HepG2 (cell line): ENCODE data around the gene RPL41. TPM values are rescaled to one million over a fixed set of nuclear protein-coding genes. Genes with fewer than 3 reads are reported as not detected.
A peak's percentile ranks its signal among the peaks of the same experiment; 100 is the strongest.

Experiments used
- KDM3A ChIP-seq: IDR thresholded peaks from 2 replicates; pipeline ENCODE4 v1.6.1; 2018; ENCODE audit warnings: low read depth, missing compliant biosample characterization
- KLF9 ChIP-seq: IDR thresholded peaks from 2 replicates; pipeline ENCODE4 v1.6.1; 2016; ENCODE audit warnings: low read depth
- MTA3 ChIP-seq: sonication (generic); formaldehyde crosslinking; IDR thresholded peaks from 2 replicates; pipeline ENCODE4 v1.4.0; 2020; ENCODE audit warnings: missing genetic modification reagents
- MYC ChIP-seq: sonication (generic); formaldehyde crosslinking; IDR thresholded peaks from 2 replicates; pipeline ENCODE4 v1.9.0; 2021; ENCODE audit warnings: missing genetic modification reagents, borderline replicate concordance
- NCOR1 ChIP-seq: fragments of 200-600 bp; sonication (generic); IDR thresholded peaks from 2 replicates; pipeline ENCODE4 v1.7.0; 2017; ENCODE audit warnings: antibody characterized with exemption, low read length, borderline replicate concordance
- RFX1 ChIP-seq: fragments of 450-650 bp; IDR thresholded peaks from 2 replicates; pipeline ENCODE4 v1.6.1; 2017
- SMC3 ChIP-seq: IDR thresholded peaks from 2 replicates; pipeline ENCODE4 v1.6.1; 2011; ENCODE audit warnings: low read length, improper control_type of control experiment
- SNAPC2 ChIP-seq: sonication (generic); formaldehyde crosslinking; IDR thresholded peaks from 2 replicates; pipeline ENCODE4 v1.8.1; 2022; ENCODE audit warnings: mild to moderate bottlenecking, missing genetic modification reagents
- SNRNP70 ChIP-seq: fragments of 200-400 bp; formaldehyde crosslinking; IDR thresholded peaks from 2 replicates; pipeline ENCODE4 v1.6.1; 2017; ENCODE audit warnings: mild to moderate bottlenecking, low read depth, low read length, moderate library complexity
- ZIK1 ChIP-seq: sonication (generic); formaldehyde crosslinking; IDR thresholded peaks from 2 replicates; pipeline ENCODE4 v1.5.0; 2020; ENCODE audit warnings: mild to moderate bottlenecking, low read depth, missing genetic modification reagents, borderline replicate concordance
- ZMYM3 ChIP-seq: sonication (generic); formaldehyde crosslinking; IDR thresholded peaks from 2 replicates; pipeline ENCODE4 v1.5.1; 2020; ENCODE audit warnings: mild to moderate bottlenecking, missing genetic modification reagents
- ZNF501 ChIP-seq: sonication (generic); formaldehyde crosslinking; IDR thresholded peaks from 2 replicates; pipeline ENCODE4 v1.5.1; 2020; ENCODE audit warnings: mild to moderate bottlenecking, moderate library complexity, missing genetic modification reagents
- ZNF720 ChIP-seq: sonication (generic); formaldehyde crosslinking; IDR thresholded peaks from 2 replicates; pipeline ENCODE4 v1.4.0; 2020; ENCODE audit warnings: missing genetic modification reagents
- ZNF75D ChIP-seq: sonication (generic); formaldehyde crosslinking; IDR thresholded peaks from 2 replicates; pipeline ENCODE4 v1.8.1; 2023; ENCODE audit warnings: missing genetic modification reagents, mild to moderate bottlenecking, borderline replicate concordance
- polyA plus RNA-seq, 8 experiments: library from polyadenylated mRNA; depleted of rRNA in 3 of 8; stranded (reverse) in 7 of 8; unstranded in 1 of 8; fragments of >200 nt; fragmentation: Illumina TruSeq in 4 of 8; extraction: Trizol in 4 of 8; gene quantifications; 2 replicates each; pipeline versions ENCODE4 v1.2.1 to v1.2.3, GENCODE V29; 2011 to 2016; ENCODE audit warnings: low read depth in 4 of 8, missing spikeins in 1 of 8, mixed read lengths in 1 of 8; ENCODE audit not compliant: insufficient read depth in 1 of 8
- total RNA-seq, 5 experiments: library from RNA; depleted of rRNA; stranded (reverse); fragments of >200 nt; fragmentation: Illumina TruSeq; extraction: Trizol; gene quantifications; 2 replicates each; pipeline ENCODE4 v1.2.3, GENCODE V29; 2016; ENCODE audit warnings: low read depth in 1 of 5
- TF ChIP-seq, protein P1 (sequence below): sonication (generic); formaldehyde crosslinking; IDR thresholded peaks from 2 replicates; pipeline ENCODE4 v1.9.0; 2021; ENCODE audit warnings: missing genetic modification reagents, mild to moderate bottlenecking, borderline replicate concordance
- TF ChIP-seq, protein P2 (sequence below): sonication (generic); formaldehyde crosslinking; IDR thresholded peaks from 2 replicates; pipeline ENCODE4 v1.4.0; 2020; ENCODE audit warnings: missing genetic modification reagents
- TF ChIP-seq, protein P3 (sequence below): sonication (generic); formaldehyde crosslinking; IDR thresholded peaks from 2 replicates; pipeline ENCODE4 v1.5.0; 2020; ENCODE audit warnings: mild to moderate bottlenecking, missing genetic modification reagents
- TF ChIP-seq, protein P4 (sequence below): sonication (generic); formaldehyde crosslinking; IDR thresholded peaks from 2 replicates; pipeline ENCODE4 v1.5.0; 2020; ENCODE audit warnings: mild to moderate bottlenecking, missing genetic modification reagents

The RPL41 gene
- total and polyA plus RNA-seq, 2 of the 13 experiments (the other 11 are each of a cell fraction or from before 2014, with no cell fraction given): 4,012 to 7,670 TPM

DNA sequence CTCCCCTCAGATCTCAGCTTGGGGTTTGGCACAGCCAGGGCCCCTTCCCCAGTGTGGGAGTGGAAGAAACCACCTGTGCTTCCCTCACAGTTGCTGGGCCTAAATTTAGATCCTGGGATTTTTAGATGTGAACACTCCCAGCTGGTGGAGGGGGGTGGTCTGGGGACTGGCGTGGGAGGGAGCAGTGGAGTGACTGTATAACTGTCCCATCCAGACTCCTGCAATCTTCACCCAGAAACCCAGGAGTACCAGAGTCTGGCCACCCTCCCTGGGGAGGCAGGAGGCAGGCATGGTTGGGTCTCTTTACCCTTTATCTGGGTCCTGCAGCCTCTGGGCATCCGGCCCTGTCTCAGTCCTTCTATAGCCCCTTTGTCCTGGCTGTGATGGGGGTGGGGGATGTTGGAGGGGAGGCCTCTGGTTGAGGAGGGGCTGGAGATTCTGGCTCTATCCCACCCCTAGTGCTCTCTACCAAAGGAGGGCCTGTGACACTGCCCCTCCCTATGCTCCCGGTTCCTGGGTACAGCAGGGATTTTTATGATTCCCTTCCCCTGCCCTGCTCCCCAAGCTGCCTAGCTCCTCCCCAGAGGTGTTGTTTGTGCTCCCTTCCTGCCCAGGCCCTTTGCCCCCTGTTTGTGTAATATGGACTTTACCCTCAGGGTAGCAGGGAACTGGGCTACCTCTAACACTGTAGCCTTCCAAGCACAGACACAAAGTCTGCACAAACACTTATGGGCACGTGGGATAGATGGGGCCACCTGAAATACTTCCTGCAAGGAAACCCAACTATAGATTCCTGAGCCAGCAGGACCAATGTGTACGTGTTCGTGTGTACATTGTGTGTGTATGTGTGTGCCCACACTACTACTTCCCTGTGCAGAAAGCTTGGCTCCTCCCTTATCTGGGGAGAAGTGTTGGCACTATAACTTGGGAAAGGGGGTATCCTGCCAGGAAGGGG is 34.8 kb upstream of the RPL41 start (continued):
- TF ChIP-seq ZMYM3 (CRISPR knock-in tag): peak; percentile 94
- TF ChIP-seq, protein P1, sequence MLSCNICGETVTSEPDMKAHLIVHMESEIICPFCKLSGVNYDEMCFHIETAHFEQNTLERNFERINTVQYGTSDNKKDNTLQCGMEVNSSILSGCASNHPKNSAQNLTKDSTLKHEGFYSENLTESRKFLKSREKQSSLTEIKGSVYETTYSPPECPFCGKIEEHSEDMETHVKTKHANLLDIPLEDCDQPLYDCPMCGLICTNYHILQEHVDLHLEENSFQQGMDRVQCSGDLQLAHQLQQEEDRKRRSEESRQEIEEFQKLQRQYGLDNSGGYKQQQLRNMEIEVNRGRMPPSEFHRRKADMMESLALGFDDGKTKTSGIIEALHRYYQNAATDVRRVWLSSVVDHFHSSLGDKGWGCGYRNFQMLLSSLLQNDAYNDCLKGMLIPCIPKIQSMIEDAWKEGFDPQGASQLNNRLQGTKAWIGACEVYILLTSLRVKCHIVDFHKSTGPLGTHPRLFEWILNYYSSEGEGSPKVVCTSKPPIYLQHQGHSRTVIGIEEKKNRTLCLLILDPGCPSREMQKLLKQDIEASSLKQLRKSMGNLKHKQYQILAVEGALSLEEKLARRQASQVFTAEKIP (CRISPR knock-in tag): no peak
- peak; percentile 84 for TF ChIP-seq ZNF501 (CRISPR knock-in tag)
- no peak for TF ChIP-seq SNRNP70
- TF ChIP-seq ZNF720 (CRISPR knock-in tag): no peak
- peak; percentile 94; the same call in 1 of the 2 replicates for TF ChIP-seq SNAPC2 (CRISPR knock-in tag)
- TF ChIP-seq KDM3A (CRISPR knock-in tag): peak; percentile 94; the same call in 1 of the 2 replicates
- no peak for TF ChIP-seq RFX1
- TF ChIP-seq KLF9 (CRISPR knock-in tag): peak; percentile 93; the same call in 1 of the 2 replicates
- TF ChIP-seq, protein P2, sequence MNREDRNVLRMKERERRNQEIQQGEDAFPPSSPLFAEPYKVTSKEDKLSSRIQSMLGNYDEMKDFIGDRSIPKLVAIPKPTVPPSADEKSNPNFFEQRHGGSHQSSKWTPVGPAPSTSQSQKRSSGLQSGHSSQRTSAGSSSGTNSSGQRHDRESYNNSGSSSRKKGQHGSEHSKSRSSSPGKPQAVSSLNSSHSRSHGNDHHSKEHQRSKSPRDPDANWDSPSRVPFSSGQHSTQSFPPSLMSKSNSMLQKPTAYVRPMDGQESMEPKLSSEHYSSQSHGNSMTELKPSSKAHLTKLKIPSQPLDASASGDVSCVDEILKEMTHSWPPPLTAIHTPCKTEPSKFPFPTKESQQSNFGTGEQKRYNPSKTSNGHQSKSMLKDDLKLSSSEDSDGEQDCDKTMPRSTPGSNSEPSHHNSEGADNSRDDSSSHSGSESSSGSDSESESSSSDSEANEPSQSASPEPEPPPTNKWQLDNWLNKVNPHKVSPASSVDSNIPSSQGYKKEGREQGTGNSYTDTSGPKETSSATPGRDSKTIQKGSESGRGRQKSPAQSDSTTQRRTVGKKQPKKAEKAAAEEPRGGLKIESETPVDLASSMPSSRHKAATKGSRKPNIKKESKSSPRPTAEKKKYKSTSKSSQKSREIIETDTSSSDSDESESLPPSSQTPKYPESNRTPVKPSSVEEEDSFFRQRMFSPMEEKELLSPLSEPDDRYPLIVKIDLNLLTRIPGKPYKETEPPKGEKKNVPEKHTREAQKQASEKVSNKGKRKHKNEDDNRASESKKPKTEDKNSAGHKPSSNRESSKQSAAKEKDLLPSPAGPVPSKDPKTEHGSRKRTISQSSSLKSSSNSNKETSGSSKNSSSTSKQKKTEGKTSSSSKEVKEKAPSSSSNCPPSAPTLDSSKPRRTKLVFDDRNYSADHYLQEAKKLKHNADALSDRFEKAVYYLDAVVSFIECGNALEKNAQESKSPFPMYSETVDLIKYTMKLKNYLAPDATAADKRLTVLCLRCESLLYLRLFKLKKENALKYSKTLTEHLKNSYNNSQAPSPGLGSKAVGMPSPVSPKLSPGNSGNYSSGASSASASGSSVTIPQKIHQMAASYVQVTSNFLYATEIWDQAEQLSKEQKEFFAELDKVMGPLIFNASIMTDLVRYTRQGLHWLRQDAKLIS: peak; percentile 64; the same call in 1 of the 2 replicates
- peak; percentile 89 for TF ChIP-seq MYC (CRISPR knock-in tag)
- peak; percentile 21; the same call in 1 of the 2 replicates for TF ChIP-seq SMC3
- no peak for TF ChIP-seq MTA3
- no peak for TF ChIP-seq ZNF75D
- TF ChIP-seq, protein P3, sequence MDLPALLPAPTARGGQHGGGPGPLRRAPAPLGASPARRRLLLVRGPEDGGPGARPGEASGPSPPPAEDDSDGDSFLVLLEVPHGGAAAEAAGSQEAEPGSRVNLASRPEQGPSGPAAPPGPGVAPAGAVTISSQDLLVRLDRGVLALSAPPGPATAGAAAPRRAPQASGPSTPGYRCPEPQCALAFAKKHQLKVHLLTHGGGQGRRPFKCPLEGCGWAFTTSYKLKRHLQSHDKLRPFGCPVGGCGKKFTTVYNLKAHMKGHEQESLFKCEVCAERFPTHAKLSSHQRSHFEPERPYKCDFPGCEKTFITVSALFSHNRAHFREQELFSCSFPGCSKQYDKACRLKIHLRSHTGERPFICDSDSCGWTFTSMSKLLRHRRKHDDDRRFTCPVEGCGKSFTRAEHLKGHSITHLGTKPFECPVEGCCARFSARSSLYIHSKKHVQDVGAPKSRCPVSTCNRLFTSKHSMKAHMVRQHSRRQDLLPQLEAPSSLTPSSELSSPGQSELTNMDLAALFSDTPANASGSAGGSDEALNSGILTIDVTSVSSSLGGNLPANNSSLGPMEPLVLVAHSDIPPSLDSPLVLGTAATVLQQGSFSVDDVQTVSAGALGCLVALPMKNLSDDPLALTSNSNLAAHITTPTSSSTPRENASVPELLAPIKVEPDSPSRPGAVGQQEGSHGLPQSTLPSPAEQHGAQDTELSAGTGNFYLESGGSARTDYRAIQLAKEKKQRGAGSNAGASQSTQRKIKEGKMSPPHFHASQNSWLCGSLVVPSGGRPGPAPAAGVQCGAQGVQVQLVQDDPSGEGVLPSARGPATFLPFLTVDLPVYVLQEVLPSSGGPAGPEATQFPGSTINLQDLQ (CRISPR knock-in tag): no peak; the same call in 1 of the 2 replicates
- TF ChIP-seq, protein P4, sequence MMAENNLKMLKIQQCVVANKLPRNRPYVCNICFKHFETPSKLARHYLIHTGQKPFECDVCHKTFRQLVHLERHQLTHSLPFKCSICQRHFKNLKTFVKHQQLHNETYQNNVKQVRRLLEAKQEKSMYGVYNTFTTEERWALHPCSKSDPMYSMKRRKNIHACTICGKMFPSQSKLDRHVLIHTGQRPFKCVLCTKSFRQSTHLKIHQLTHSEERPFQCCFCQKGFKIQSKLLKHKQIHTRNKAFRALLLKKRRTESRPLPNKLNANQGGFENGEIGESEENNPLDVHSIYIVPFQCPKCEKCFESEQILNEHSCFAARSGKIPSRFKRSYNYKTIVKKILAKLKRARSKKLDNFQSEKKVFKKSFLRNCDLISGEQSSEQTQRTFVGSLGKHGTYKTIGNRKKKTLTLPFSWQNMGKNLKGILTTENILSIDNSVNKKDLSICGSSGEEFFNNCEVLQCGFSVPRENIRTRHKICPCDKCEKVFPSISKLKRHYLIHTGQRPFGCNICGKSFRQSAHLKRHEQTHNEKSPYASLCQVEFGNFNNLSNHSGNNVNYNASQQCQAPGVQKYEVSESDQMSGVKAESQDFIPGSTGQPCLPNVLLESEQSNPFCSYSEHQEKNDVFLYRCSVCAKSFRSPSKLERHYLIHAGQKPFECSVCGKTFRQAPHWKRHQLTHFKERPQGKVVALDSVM (CRISPR knock-in tag): peak; percentile 50; the same call in 1 of the 2 replicates
- peak; percentile 99 for TF ChIP-seq NCOR1
- peak; percentile 65; the same call in 1 of the 2 replicates for TF ChIP-seq ZIK1 (CRISPR knock-in tag)
